GM23338 (cell line): ENCODE measurements around the gene ZNF236.

Experiments used
- CTCF ChIP-seq, 2 experiments: fragments of 200-600 bp in 1 of 2; sonication (generic) in 1 of 2; conservative IDR thresholded peaks; 2 replicates each; pipeline versions ENCODE4 v1.5.1 to v1.6.1; 2016 to 2017; ENCODE audit warnings: antibody characterized with exemption in 2 of 2, low read depth in 2 of 2, mild to moderate bottlenecking in 2 of 2, moderate library complexity in 1 of 2
- NANOG ChIP-seq: IDR thresholded peaks from 2 replicates; pipeline ENCODE4 v1.6.1; 2016; ENCODE audit warnings: antibody characterized with exemption, borderline replicate concordance

GRCh38 chr18:77015169-77015568, 192.8 kb downstream of the ZNF236 start:
- TF ChIP-seq NANOG (no peak), CTCF (conservative IDR thresholded peaks at IDR 0.05; ENCODE audit: low read depth in 2 of 2) (no peak)
